Heart right ventricle (tissue), 16 donors: ENCODE results near the gene PLA2G4A. TPM values are rescaled to one million over a fixed set of nuclear protein-coding genes. Genes with fewer than 3 reads are reported as not detected.
A peak's percentile ranks its signal among the peaks of the same experiment; 100 is the strongest.

Experiments used
- ATAC-seq, 8 donors: fragments of 200-7000 bp; cut with Tn5 transposase; one replicate each; pipeline ENCODE4 v1.9.1; 2020; ENCODE audit warnings: mild to moderate bottlenecking in 8 of 8, moderate library complexity in 8 of 8, moderate number of reproducible peaks in 1 of 8
- DNase-seq, 2 donors: peaks; one replicate each; pipeline ENCODE4 v3.0.0-alpha.2; 2020
- H3K27ac ChIP-seq, 10 donors: fragments of 200-600 bp; sonication (generic) in 2 of 10; one replicate each; pipeline versions ENCODE4 v1.5.0 to v1.8.0; 2020 to 2022; ENCODE audit warnings: mild to moderate bottlenecking in 3 of 10
- H3K27me3 ChIP-seq, 7 donors: fragments of 200-600 bp; one replicate each; pipeline ENCODE4 v1.8.0; 2021 to 2022; ENCODE audit warnings: mild to moderate bottlenecking in 2 of 7
- H3K36me3 ChIP-seq, 9 donors: fragments of 200-600 bp; sonication (generic) in 1 of 9; one replicate each; pipeline versions ENCODE4 v1.5.0 to v1.8.0; 2020 to 2022; ENCODE audit warnings: mild to moderate bottlenecking in 2 of 9
- H3K4me1 ChIP-seq, 9 donors: fragments of 200-600 bp; sonication (generic) in 1 of 9; one replicate each; pipeline versions ENCODE4 v1.5.0 to v1.8.0; 2020 to 2022; ENCODE audit warnings: mild to moderate bottlenecking in 4 of 9
- H3K4me3 ChIP-seq, 10 donors: fragments of 200-600 bp; sonication (generic) in 2 of 10; one replicate each; pipeline versions ENCODE4 v1.5.0 to v1.8.0; 2020 to 2022; ENCODE audit warnings: mild to moderate bottlenecking in 7 of 10, moderate library complexity in 2 of 10
- H3K9me3 ChIP-seq, 11 donors: fragments of 200-600 bp in 10 of 11; sonication (generic) in 2 of 11; one replicate each; pipeline versions ENCODE4 v1.5.0 to v1.8.0; 2013 to 2022; ENCODE audit warnings: mild to moderate bottlenecking in 2 of 11, control low read depth in 1 of 11, moderate library complexity in 1 of 11
- WGBS, 2 donors: extraction: QIAGEN DNeasy Blood & Tissue Kit; methylation state at CpG; one replicate each; pipeline ENCODE4 v1.1.7; 2013; ENCODE audit warnings: inconsistent platforms in 1 of 2; 5-methylcytosine and 5-hydroxymethylcytosine counted together
- intact Hi-C, 10 donors: fragments of 100-400 bp; cut with DNase I; formaldehyde crosslinking; loops; one replicate each; pipeline versions ENCODE4 v1.11.1 to v1.14.2; 2022
- polyA plus RNA-seq, 2 donors: library from polyadenylated mRNA; stranded (reverse); fragments of 200-250 nt; gene quantifications; one replicate each; pipeline ENCODE4 v1.2.3, GENCODE V29; 2013
- total RNA-seq, 10 donors: library from RNA; stranded (reverse); fragmentation: NEBNext Ultra II Directional in 3 of 10; extraction: Animal tissue kit (Norgen Biotek cat#: 25700) in 3 of 10; gene quantifications; one replicate each; pipeline versions ENCODE4 v1.2.1 to v1.2.4, GENCODE V29; 2021 to 2023
- TF ChIP-seq, protein P1 (sequence below), 9 donors: fragments of 200-600 bp; sonication (generic) in 2 of 9; IDR thresholded peaks; one replicate each; pipeline versions ENCODE4 v1.5.0 to v1.8.0; 2021 to 2022; ENCODE audit warnings: antibody characterized with exemption in 9 of 9, mild to moderate bottlenecking in 5 of 9, moderate library complexity in 1 of 9
- donor health status: Arrhythmogenic right ventricular cardiomyopathy.
- donor health status: ischemic (EF 13 %, LVEDD 7.1; RV severe dilation, severe dysfunction).
- donor health status: healthy with polysubstance abuse.
- donor health status: DM: no; HTN: yes; CAD: no.
- donor health status: DM: no; HTN: no; CAD: no.
- donor health status: ischemic (EF 25% LVEDD 6.9; RV normal size, moderate dysfunction).
- donor health status: ischemic (EF 25% LVEDD 5.7; RV mildly dilated, moderate dysfunction).
- donor health status: healthy.
- donor health status: DM: yes; HTN: yes; CAD: no.
- donor health status: Ischemic cardiomyopathy.
- donor health status: ischemic (EF 35%, LVEDD 5.7; RV mildly dilated, moderate dysfunction).
- donor health status: nonischemic (EF 11% LVEDD 7.7; RV severe dilation, severe dysfunction).
- donor health status: DM: yes; HTN: yes; CAD: no.
- donor health status: PGD.
- donor health status: ischemic (EF 29% LVEDD 5.4; RV normal size, mild dysfunction).
- donor health status: nonischemic (EF 23%, LVEDD 6.1; RV moderate dilation, normal function).

Gene PLA2G4A
- total and polyA plus RNA-seq, 12 donors, result 0.85 to 2.7 (median 1.9) TPM

- Histone ChIP-seq H3K27me3 (no peaks in the 10 kb centered on the region), H3K36me3 (no peaks in the 10 kb centered on the region), H3K9me3 (no peaks in the 10 kb centered on the region), H3K27ac (peak overlapping the region in 1 of 10 donors; percentile 37), H3K4me3 (no peak overlapping the region), H3K4me1 (no peaks in the 10 kb centered on the region)
- intact Hi-C loops, result no loop called here
- DNase-seq (no peak), ATAC-seq (no peak)
- WGBS, 2 donors, result 63 to 74% methylated on average over 4 of the region's 4 CpGs
- TF ChIP-seq, protein P1, sequence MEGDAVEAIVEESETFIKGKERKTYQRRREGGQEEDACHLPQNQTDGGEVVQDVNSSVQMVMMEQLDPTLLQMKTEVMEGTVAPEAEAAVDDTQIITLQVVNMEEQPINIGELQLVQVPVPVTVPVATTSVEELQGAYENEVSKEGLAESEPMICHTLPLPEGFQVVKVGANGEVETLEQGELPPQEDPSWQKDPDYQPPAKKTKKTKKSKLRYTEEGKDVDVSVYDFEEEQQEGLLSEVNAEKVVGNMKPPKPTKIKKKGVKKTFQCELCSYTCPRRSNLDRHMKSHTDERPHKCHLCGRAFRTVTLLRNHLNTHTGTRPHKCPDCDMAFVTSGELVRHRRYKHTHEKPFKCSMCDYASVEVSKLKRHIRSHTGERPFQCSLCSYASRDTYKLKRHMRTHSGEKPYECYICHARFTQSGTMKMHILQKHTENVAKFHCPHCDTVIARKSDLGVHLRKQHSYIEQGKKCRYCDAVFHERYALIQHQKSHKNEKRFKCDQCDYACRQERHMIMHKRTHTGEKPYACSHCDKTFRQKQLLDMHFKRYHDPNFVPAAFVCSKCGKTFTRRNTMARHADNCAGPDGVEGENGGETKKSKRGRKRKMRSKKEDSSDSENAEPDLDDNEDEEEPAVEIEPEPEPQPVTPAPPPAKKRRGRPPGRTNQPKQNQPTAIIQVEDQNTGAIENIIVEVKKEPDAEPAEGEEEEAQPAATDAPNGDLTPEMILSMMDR (IDR thresholded peaks at IDR 0.05), result no peak
Measured at GRCh38 chr1:186812570-186812969, 16.2 kb upstream of the PLA2G4A start.

GRCh38 chr1:186813420-186813819 lies 15.3 kb upstream of the PLA2G4A start:
- ATAC-seq (no peak), DNase-seq (no peak)
- Histone ChIP-seq H3K4me1 (no peaks in the 10 kb centered on the region), H3K27me3 (no peaks in the 10 kb centered on the region), H3K4me3 (no peak overlapping the region), H3K9me3 (no peaks in the 10 kb centered on the region), H3K36me3 (no peaks in the 10 kb centered on the region), H3K27ac (no peak overlapping the region)
- TF ChIP-seq, protein P1 (IDR thresholded peaks at IDR 0.05), result no peak
- 52 to 58% methylated on average over 2 of the region's 2 CpGs for WGBS, 2 donors
- intact Hi-C loops, result no loop called here

GRCh38 chr1:186819126-186819525 lies 9.6 kb upstream of the PLA2G4A start:
- Histone ChIP-seq H3K27ac (peak overlapping the region in 1 of 10 donors; percentile 59), H3K36me3 (no peaks in the 10 kb centered on the region), H3K4me3 (no peak overlapping the region), H3K4me1 (peaks cover 0 to 13% (median 0%) of the 10 kb centered on the region in 9 donors), H3K9me3 (no peaks in the 10 kb centered on the region), H3K27me3 (no peaks in the 10 kb centered on the region)
- TF ChIP-seq, protein P1 (IDR thresholded peaks at IDR 0.05), result no peak
- DNase-seq (no peak), ATAC-seq (peak in 1 of 8 donors; percentile 61)
- WGBS, 2 donors, result 64 to 84% methylated on average over 3 of the region's 3 CpGs
- intact Hi-C loops, result no loop called here

DNA sequence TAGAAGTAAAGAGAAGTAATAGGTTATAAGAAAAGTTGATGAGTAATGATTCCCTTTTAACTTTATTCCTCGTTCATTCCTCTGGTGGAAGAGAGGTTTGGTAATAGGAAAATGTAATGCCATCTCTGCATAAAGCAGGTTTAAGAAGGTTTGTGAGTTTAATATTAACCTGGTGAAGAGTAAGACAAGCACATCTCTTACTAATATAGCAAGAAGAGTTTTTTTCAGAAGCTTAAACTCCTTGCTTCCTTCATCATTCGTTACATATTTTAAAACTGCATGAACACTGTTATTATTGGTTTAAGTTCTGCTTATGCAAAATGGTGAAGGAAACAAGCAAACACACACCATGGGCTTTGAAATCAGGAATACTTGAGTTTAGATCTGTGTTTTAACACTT lies 9.2 kb upstream of the PLA2G4A start:
- TF ChIP-seq, protein P1 (IDR thresholded peaks at IDR 0.05), result no peak

More for the DNA sequence above, 9.2 kb upstream of the PLA2G4A start:
- Histone ChIP-seq H3K27me3 (no peaks in the 10 kb centered on the region), H3K4me3 (no peak overlapping the region), H3K9me3 (no peaks in the 10 kb centered on the region), H3K36me3 (no peaks in the 10 kb centered on the region), H3K27ac (peak overlapping the region in 1 of 10 donors; percentile 33), H3K4me1 (peaks cover 0 to 13% (median 0%) of the 10 kb centered on the region in 9 donors)
- no peak for DNase-seq
- intact Hi-C loops, result no loop called here
- 70 to 84% methylated on average over 2 of the region's 2 CpGs for WGBS, 2 donors
- no peak for ATAC-seq
